ENCODE results near the gene DARS1.
A peak's percentile ranks its signal among the peaks of the same experiment; 100 is the strongest.

Gene DARS1

GRCh38 chr2:136014411-136014810, 29.0 kb upstream of the DARS1 start:
- DNase-seq = no peak

GRCh38 chr2:136013955-136014354, 28.5 kb upstream of the DARS1 start:
- no peak for DNase-seq

GRCh38 chr2:136013136-136013685, 27.8 kb upstream of the DARS1 start:
- no peak for DNase-seq

DNA sequence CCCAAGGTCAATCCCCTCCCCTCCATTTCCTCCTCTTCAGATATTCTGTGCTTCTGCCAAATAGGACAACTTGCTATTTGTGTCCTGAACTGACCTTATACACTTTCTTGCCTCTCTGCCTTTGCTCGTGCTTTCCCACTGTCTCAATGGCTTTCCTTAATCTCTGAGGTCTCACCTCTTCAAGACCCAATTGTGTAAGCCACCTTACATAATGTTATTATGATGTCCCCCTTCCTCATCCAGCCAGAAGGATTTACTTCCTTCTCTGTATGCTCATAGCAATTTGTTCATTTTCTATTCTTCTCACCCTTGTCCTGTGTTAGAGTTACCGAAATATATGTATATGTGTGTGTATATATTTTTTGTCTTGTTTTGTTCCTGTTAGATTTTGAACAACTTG, 26.9 kb upstream of the DARS1 start:
- DNase-seq = no peak

- DNase-seq = no peak
Measured at GRCh38 chr2:136010126-136010525, 24.7 kb upstream of the DARS1 start.

- peak; percentile 57 for DNase-seq
Measured at GRCh38 chr2:136008205-136008865, 22.9 kb upstream of the DARS1 start.

DNA sequence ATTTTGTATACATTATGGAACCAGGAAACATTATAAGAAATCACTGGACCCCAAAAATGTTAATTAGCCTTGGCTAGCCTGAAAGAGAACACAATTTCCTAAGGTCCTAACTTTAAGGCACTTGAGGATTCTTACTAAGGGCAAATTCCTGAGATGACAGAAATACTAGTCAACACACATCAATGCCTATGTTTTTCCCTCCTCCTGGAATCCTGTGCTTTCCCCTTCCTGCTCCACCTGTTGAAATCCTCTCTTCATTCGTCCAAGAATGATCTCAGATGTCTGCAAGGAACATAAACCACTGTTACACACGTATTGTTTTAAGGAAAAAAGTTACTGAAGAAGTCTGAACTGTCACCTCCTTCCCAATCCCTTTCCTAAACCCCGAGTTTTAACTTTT, 21.2 kb upstream of the DARS1 start:
- no peak for DNase-seq

- no peak for DNase-seq
Measured at GRCh38 chr2:136005462-136006196, 20.2 kb upstream of the DARS1 start.

DNA sequence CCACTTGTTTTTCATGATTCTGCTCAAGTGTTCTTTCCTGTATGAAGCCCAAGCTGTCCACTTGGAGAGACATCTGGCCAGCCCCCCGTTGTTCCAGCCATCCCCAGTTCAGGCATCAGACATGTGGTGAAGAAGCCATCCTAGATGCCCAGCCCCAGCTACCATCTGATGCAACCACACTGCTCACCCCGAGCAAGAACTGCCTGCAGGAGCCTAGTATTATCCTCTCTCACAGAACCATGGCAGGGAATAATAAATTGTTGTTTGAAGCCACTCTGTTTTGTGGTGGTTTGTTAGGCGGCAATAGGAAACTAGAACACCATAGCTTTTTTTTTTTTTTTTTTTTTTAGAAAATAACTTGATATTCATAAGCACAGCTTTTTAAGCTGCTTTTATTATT, 19.5 kb upstream of the DARS1 start:
- DNase-seq = no peak

DNA sequence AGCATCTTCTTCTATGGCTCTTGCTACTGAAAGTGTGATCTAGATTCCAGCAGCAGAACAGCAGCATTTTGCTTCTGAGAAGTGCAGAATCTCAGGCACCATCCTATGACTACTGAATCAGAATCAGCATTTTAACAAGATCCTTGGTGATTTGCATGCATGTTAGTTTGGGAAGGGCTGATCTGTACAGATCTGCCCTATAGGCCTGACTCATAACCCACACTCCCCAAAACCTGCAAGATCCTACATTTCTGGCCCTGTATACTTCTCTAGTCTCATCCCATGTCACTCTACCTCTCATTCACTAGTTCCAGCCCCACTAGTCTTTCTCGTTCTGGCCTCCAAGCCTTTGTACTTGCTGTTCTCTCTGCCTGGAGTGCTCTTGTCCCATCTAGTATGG, 15.7 kb upstream of the DARS1 start:
- no peak for DNase-seq

GRCh38 chr2:136000502-136000901, 15.1 kb upstream of the DARS1 start:
- DNase-seq = no peak

DNA sequence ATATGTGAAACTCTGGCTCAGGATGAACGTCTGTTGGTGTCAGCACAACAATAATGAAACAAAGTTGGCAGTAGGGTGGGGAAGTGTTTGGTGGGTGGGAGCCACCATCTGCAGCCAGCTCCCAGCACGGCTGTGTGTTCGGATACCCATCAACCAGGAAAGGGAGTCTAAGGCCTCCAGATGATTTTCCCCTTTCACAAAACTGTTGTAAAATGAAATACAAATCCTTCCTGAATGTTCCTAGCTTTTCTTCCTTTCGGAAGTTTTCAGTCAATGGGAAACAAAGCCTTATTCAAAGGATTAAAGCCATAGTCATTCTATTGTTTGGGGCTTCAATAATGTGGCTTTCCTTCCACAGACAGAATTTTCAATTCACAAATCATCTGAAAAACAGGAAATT, 14.5 kb upstream of the DARS1 start:
- no peak for DNase-seq

GRCh38 chr2:135998879-135999278, 13.5 kb upstream of the DARS1 start:
- no peak for DNase-seq

GRCh38 chr2:135997380-135997779, 12.0 kb upstream of the DARS1 start:
- DNase-seq = no peak

DNA sequence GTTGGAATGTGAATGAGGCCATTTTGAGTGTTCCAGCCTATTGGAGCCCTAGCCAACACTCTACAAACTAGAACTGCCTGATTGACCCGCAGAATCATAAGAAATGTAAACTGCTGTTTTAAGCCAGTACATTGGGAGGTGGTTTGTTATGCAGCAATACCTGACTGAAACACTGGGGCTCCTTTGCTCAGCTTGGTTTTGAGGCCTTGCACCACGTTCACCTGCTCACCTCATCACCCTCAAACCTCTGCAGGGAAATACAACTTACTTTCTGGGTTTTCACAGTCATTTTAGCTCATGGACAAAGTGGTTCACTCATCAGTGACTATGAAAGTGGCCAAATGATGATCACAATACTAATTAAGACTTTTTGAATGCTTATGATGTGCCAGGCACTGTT, 10.9 kb upstream of the DARS1 start:
- no peak for DNase-seq

GRCh38 chr2:135994281-135994680, 8.9 kb upstream of the DARS1 start:
- DNase-seq = no peak

- DNase-seq = no peak
Measured at GRCh38 chr2:135993421-135993820, 8.0 kb upstream of the DARS1 start.

DNA sequence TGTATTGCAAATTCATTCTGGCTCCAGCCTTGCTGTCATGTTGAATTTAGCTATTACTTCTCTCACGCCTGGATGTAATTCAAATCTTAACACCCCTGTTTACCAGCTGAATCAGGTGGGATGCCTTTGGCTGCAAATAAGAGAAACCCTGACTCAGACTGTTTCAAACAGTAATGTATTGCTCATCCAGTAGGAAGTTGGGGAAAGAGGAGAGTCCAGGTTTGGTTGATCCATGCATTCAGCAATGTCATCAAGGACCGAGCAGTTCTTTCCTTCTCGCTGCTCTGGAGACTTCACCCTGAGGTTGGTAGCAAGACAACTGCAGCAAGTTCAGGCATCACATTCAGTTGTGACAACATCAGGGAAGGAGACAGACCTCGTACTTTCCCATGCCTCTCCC, 6.4 kb upstream of the DARS1 start:
- no peak for DNase-seq

DNA sequence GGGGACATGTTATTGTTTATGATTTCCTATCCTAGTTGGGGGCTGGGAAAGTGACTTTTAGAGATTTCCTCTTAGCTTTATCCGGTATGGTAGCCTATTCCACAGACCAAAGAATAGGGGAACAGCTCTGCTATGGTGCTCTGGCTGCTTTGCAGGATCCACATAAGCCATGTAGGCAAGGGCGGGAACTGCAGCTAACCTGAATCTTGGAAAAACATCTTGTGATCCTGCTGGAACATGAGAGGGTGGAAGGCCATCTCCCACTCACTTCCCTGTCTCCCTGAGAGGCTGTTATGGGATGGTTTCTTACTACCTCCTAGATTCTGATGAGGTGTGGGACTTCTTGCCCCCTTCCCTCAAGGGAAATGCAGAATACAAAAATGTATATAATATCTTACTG, 2.0 kb upstream of the DARS1 start:
- no peak for DNase-seq

- DNase-seq = no peak
Measured at GRCh38 chr2:135986507-135986906, 1.1 kb upstream of the DARS1 start.

GRCh38 chr2:135985826-135986393, 484 bp upstream of the DARS1 start:
- DNase-seq = no peak

- no peak for DNase-seq
Measured at GRCh38 chr2:135984199-135985017, 1.0 kb downstream of the DARS1 start.

- DNase-seq = no peak
Measured at GRCh38 chr2:135980434-135981079, 4.9 kb downstream of the DARS1 start.

All from activated CD4-positive, CD25-positive, alpha-beta regulatory T cell treated with anti-CD3 and anti-CD28 coated beads, Interleukin-2, amount 50 U/mL, for 72 hours (primary cell).